HepG2 (cell line): Measurements from ENCODE around the gene ELOVL5. TPM values are rescaled to one million over a fixed set of nuclear protein-coding genes. Genes with fewer than 3 reads are reported as not detected.

Experiments
- ATAC-seq: fragments of 200-7000 bp; cut with Tn5 transposase; 3 replicates; pipeline ENCODE4 v1.9.1; 2020; ENCODE audit warnings: mild to moderate bottlenecking, moderate library complexity
- BruUV-seq: library from RNA; stranded (reverse); fragments of 400-500 nt; replicated peaks from 2 replicates; lab custom pipeline; 2021; lab: Mats Ljungman, UMichigan
- CTCF ChIA-PET: fragments of 300-600 bp; formaldehyde crosslinking; extraction: SDS; loops from one replicate; lab custom pipeline; 2021; ENCODE audit warnings: low total read pairs, inconsistent platforms, low intra/inter-chr PET ratio; lab: Yijun Ruan, JAX
- POLR2A ChIA-PET: fragments of 350-600 bp; sonication (Branson Sonifier 250); formaldehyde crosslinking; loops from one replicate; lab custom pipeline; 2020; ENCODE audit warnings: antibody characterized with exemption, inconsistent platforms; lab: Yijun Ruan, JAX
- DNase-seq: peaks from one replicate; pipeline ENCODE4 v3.0.0-alpha.2; 2015; ENCODE audit warnings: low spot score
- FAIRE-seq: peaks from 3 replicates; lab custom pipeline; 2011; peaks lifted over from hg19 to GRCh38; lab: Jason Lieb, UNC
- H2AFZ ChIP-seq: one replicate; pipeline ENCODE4 v1.6.1; 2011; ENCODE audit warnings: low read length, inconsistent platforms
- H3K27ac ChIP-seq: fragments of 300-600 bp; 3 replicates; pipeline ENCODE4 v1.8.0; 2011; ENCODE audit warnings: mixed run types, mild to moderate bottlenecking, mixed read lengths, low read length, inconsistent platforms; ENCODE audit not compliant: insufficient read depth; ENCODE audit errors: extremely low read length
- H3K27me3 ChIP-seq, 2 experiments: fragments of 200-600 bp in 1 of 2; 2 replicates in 1 of 2; 3 replicates in 1 of 2; pipeline versions ENCODE4 v1.6.0 to v1.8.0; 2011; ENCODE audit warnings: low read length in 2 of 2, mild to moderate bottlenecking in 2 of 2, moderate library complexity in 2 of 2, inconsistent platforms in 1 of 2; ENCODE audit not compliant: insufficient read depth in 2 of 2, control insufficient read depth in 1 of 2
- H3K36me3 ChIP-seq, 2 experiments: fragments of 200-600 bp in 1 of 2; replicated peaks in 1 of 2; 2 replicates in 1 of 2; 3 replicates in 1 of 2; pipeline versions ENCODE4 v1.5.1 to v1.8.0; 2011; ENCODE audit warnings: low read length in 2 of 2, inconsistent platforms in 1 of 2; ENCODE audit not compliant: insufficient read depth in 2 of 2, control insufficient read depth in 1 of 2
- H3K4me1 ChIP-seq: 2 replicates; pipeline ENCODE4 v1.5.1; 2012; ENCODE audit warnings: low read length, inconsistent platforms; ENCODE audit not compliant: insufficient read depth
- H3K4me2 ChIP-seq: 2 replicates; pipeline ENCODE4 v1.6.0; 2011; ENCODE audit warnings: low read depth, low read length, inconsistent platforms
- H3K4me3 ChIP-seq, 3 experiments: fragments of 200-600 bp in 1 of 3; sonication (generic), shearing (Covaris generic) in 1 of 3; replicated peaks in 1 of 3; 2 replicates each; pipeline ENCODE4 v1.5.1; 2011 to 2016; ENCODE audit warnings: low read length in 3 of 3, inconsistent platforms in 2 of 3, low read depth in 2 of 3, mild to moderate bottlenecking in 2 of 3, control low read depth in 1 of 3, mixed read lengths in 1 of 3; ENCODE audit not compliant: insufficient read depth in 1 of 3
- H3K79me2 ChIP-seq: one replicate; pipeline ENCODE4 v1.6.1; 2011; ENCODE audit warnings: low read length, inconsistent platforms; ENCODE audit not compliant: insufficient read depth
- H3K9ac ChIP-seq: 2 replicates; pipeline ENCODE4 v1.6.0; 2011; ENCODE audit warnings: mild to moderate bottlenecking, low read depth, low read length, inconsistent platforms; ENCODE audit not compliant: insufficient read depth
- H3K9me3 ChIP-seq: 2 replicates; pipeline ENCODE4 v1.5.1; 2012; ENCODE audit warnings: mild to moderate bottlenecking, low read length
- H4K20me1 ChIP-seq: 2 replicates; pipeline ENCODE4 v1.6.0; 2011; ENCODE audit warnings: inconsistent platforms, mild to moderate bottlenecking, low read length, moderate library complexity; ENCODE audit not compliant: insufficient read depth
- AGO2 ChIP-seq: fragments of 200-400 bp; formaldehyde crosslinking; optimal IDR thresholded peaks from 2 replicates; pipeline ENCODE3; 2017; ENCODE audit warnings: mild to moderate bottlenecking, low read depth, low read length, moderate library complexity
- ESRRA ChIP-seq: sonication (generic); formaldehyde crosslinking; IDR thresholded peaks from 2 replicates; pipeline ENCODE4 v1.5.1; 2020; ENCODE audit warnings: mild to moderate bottlenecking, low read depth, missing genetic modification reagents
- ETS1 ChIP-seq: sonication (generic); formaldehyde crosslinking; IDR thresholded peaks from 2 replicates; pipeline ENCODE4 v1.4.0; 2020; ENCODE audit warnings: missing genetic modification reagents
- KLF9 ChIP-seq: IDR thresholded peaks from 2 replicates; pipeline ENCODE4 v1.6.1; 2016; ENCODE audit warnings: low read depth
- MTERF4 ChIP-seq: sonication (generic); formaldehyde crosslinking; IDR thresholded peaks from 2 replicates; pipeline ENCODE4 v1.8.0; 2023; ENCODE audit warnings: mild to moderate bottlenecking, missing genetic modification reagents
- MYPOP ChIP-seq: sonication (generic); formaldehyde crosslinking; IDR thresholded peaks from 2 replicates; pipeline ENCODE4 v1.8.1; 2023; ENCODE audit warnings: mild to moderate bottlenecking, moderate library complexity, missing genetic modification reagents
- RXRB ChIP-seq: IDR thresholded peaks from 2 replicates; pipeline ENCODE4 v1.6.1; 2016; ENCODE audit warnings: borderline replicate concordance, missing genetic modification reagents, missing compliant biosample characterization
- SYNCRIP ChIP-seq: fragments of 200-400 bp; formaldehyde crosslinking; IDR thresholded peaks from 2 replicates; pipeline ENCODE4 v1.6.1; 2018; ENCODE audit warnings: mild to moderate bottlenecking, low read depth, low read length; ENCODE audit not compliant: insufficient read depth
- TBX3 ChIP-seq: fragments of 450-650 bp; IDR thresholded peaks from 2 replicates; pipeline ENCODE4 v1.6.1; 2017; ENCODE audit warnings: antibody characterized with exemption, mild to moderate bottlenecking, inconsistent platforms, borderline replicate concordance
- ZBTB2 ChIP-seq: sonication (generic); formaldehyde crosslinking; IDR thresholded peaks from 2 replicates; pipeline ENCODE4 v1.8.0; 2022; ENCODE audit warnings: low read depth, missing genetic modification reagents
- ZBTB33 ChIP-seq: sonication (generic); formaldehyde crosslinking; IDR thresholded peaks from 2 replicates; pipeline ENCODE4 v1.4.0; 2020; ENCODE audit warnings: missing genetic modification reagents
- ZFP82 ChIP-seq: sonication (generic); formaldehyde crosslinking; IDR thresholded peaks from 2 replicates; pipeline ENCODE4 v1.5.1; 2020; ENCODE audit warnings: mild to moderate bottlenecking, missing genetic modification reagents, borderline replicate concordance
- ZNF275 ChIP-seq: sonication (generic); formaldehyde crosslinking; IDR thresholded peaks from 2 replicates; pipeline ENCODE4 v1.8.0; 2022; ENCODE audit warnings: missing genetic modification reagents, mild to moderate bottlenecking, inconsistent platforms, borderline replicate concordance
- ZNF350 ChIP-seq: sonication (generic); formaldehyde crosslinking; IDR thresholded peaks from 2 replicates; pipeline ENCODE4 v1.4.0; 2020; ENCODE audit warnings: mild to moderate bottlenecking, low read depth, missing genetic modification reagents, borderline replicate concordance
- ZNF597 ChIP-seq: sonication (generic); formaldehyde crosslinking; IDR thresholded peaks from 2 replicates; pipeline ENCODE4 v1.5.0; 2020; ENCODE audit warnings: missing genetic modification reagents
- WGBS: methylation state at CpG from one replicate; pipeline ENCODE4 v1.1.6; 2017; ENCODE audit warnings: low lambda C conversion rate; 5-methylcytosine and 5-hydroxymethylcytosine counted together
- in situ Hi-C: cut with HindIII; loops from 2 replicates; pipeline ENCODE4 v1.10.0; 2017; ENCODE audit warnings: low pct_unique_long_range_greater_than_20kb; ENCODE audit not compliant: extremely low pct_ligation_motif_present
- intact Hi-C: fragments of 100-400 bp; cut with micrococcal nuclease; formaldehyde crosslinking; loops from one replicate; pipeline ENCODE4 v1.10.0; 2022; ENCODE audit not compliant: unreplicated experiment
- polyA plus RNA-seq, 8 experiments: library from polyadenylated mRNA; depleted of rRNA in 3 of 8; stranded (reverse) in 7 of 8; unstranded in 1 of 8; fragments of >200 nt; fragmentation: Illumina TruSeq in 4 of 8; extraction: Trizol in 4 of 8; gene quantifications; 2 replicates each; pipeline versions ENCODE4 v1.2.1 to v1.2.3, GENCODE V29; 2011 to 2016; ENCODE audit warnings: low read depth in 4 of 8, missing spikeins in 1 of 8, mixed read lengths in 1 of 8; ENCODE audit not compliant: insufficient read depth in 1 of 8
- total RNA-seq, 5 experiments: library from RNA; depleted of rRNA; stranded (reverse); fragments of >200 nt; fragmentation: Illumina TruSeq; extraction: Trizol; gene quantifications; 2 replicates each; pipeline ENCODE4 v1.2.3, GENCODE V29; 2016; ENCODE audit warnings: low read depth in 1 of 5

Gene ELOVL5
- total and polyA plus RNA-seq, 2 of the 13 experiments (the other 11 are each of a cell fraction or from before 2014, with no cell fraction given): 50.1 to 72.4 TPM

GRCh38 chr6:53338304-53338703 lies 10.4 kb downstream of the ELOVL5 start:
- WGBS: 94% methylated on average over 1 of the region's 1 CpG
- POLR2A ChIA-PET: interaction anchor here (1.1 kb wide), 1 partner anchor 22 kb away, joined by 3 read pairs; no protein-coding TSS in a partner anchor
- peaks cover 77% of the 10 kb centered on the region for H3K79me2 ChIP-seq
- no peak overlapping the region for H3K4me3 ChIP-seq
- H3K4me1 ChIP-seq: peaks cover 42% of the 10 kb centered on the region
- peaks cover 10% of the 10 kb centered on the region for H4K20me1 ChIP-seq
- H3K4me2 ChIP-seq: no peak overlapping the region
- no peak overlapping the region for H3K9ac ChIP-seq
- no TSS peak for BruUV-seq
- no peaks in the 10 kb centered on the region for H3K9me3 ChIP-seq
- no peak overlapping the region for H3K27ac ChIP-seq
- H3K36me3 ChIP-seq: no peaks in the 10 kb centered on the region
- no peak overlapping the region for H2AFZ ChIP-seq
- ATAC-seq: no peak
- no peak for FAIRE-seq
- in situ Hi-C loops: no loop called here
- H3K27me3 ChIP-seq: no peaks in the 10 kb centered on the region
- intact Hi-C loops: no loop called here
- DNase-seq: no peak
- CTCF ChIA-PET: no interaction called here
- no peak for TF ChIP-seq KLF9
- TF ChIP-seq ZNF275 (CRISPR knock-in tag): no peak
- no peak for TF ChIP-seq ZBTB2 (CRISPR knock-in tag)
- TF ChIP-seq RXRB (CRISPR knock-in tag): no peak
- no peak for TF ChIP-seq ZNF597 (CRISPR knock-in tag)
- TF ChIP-seq ZBTB33 (CRISPR knock-in tag): no peak
- no peak for TF ChIP-seq SYNCRIP
- TF ChIP-seq AGO2: no peak
- TF ChIP-seq MYPOP (CRISPR knock-in tag): no peak
- TF ChIP-seq ESRRA (CRISPR knock-in tag): no peak
- TF ChIP-seq ZNF350: no peak
- TF ChIP-seq TBX3: no peak
- no peak for TF ChIP-seq ETS1 (CRISPR knock-in tag)
- no peak for TF ChIP-seq ZFP82 (CRISPR knock-in tag)
- no peak for TF ChIP-seq MTERF4
